Activated CD4-positive, alpha-beta memory T cell treated with anti-CD3 and anti-CD28 coated beads for 36 hours (primary cell): ENCODE measurements around the gene MRPS27. TPM values are rescaled to one million over a fixed set of nuclear protein-coding genes. Genes with fewer than 3 reads are reported as not detected.

Experiments
- CTCF ChIA-PET: fragments of 350-600 bp; sonication (Branson Sonifier 250); formaldehyde crosslinking; loops from one replicate; lab custom pipeline; 2021; ENCODE audit warnings: antibody characterized with exemption, inconsistent platforms; lab: Charles Lee
- POLR2A ChIA-PET: fragments of 350-600 bp; sonication (Branson Sonifier 250); formaldehyde crosslinking; loops from one replicate; lab custom pipeline; 2021; ENCODE audit warnings: antibody characterized with exemption; lab: Charles Lee
- DNase-seq: peaks from one replicate; pipeline ENCODE4 v3.0.0-alpha.2; 2020
- H3K27ac Mint-ChIP-seq: one replicate; pipeline ENCODE4 v1.8.0; 2021; ENCODE audit warnings: mixed read lengths
- H3K27me3 Mint-ChIP-seq: one replicate; pipeline ENCODE4 v1.8.0; 2021; ENCODE audit warnings: mixed read lengths
- H3K36me3 Mint-ChIP-seq: one replicate; pipeline ENCODE4 v1.8.0; 2021; ENCODE audit warnings: mixed read lengths
- H3K4me1 Mint-ChIP-seq: one replicate; pipeline ENCODE4 v1.8.0; 2021; ENCODE audit warnings: low read depth, mixed read lengths
- H3K4me3 Mint-ChIP-seq: one replicate; pipeline ENCODE4 v1.8.0; 2021; ENCODE audit warnings: mild to moderate bottlenecking, mixed read lengths
- H3K9me3 Mint-ChIP-seq: one replicate; pipeline ENCODE4 v1.8.0; 2021; ENCODE audit warnings: mixed read lengths
- intact Hi-C: fragments of 100-400 bp; cut with micrococcal nuclease; formaldehyde crosslinking; loops from one replicate; pipeline ENCODE4 v1.15.1; 2023
- total RNA-seq, 2 experiments: library from RNA; stranded (reverse); gene quantifications; one replicate each; pipeline ENCODE4 v1.2.3, GENCODE V29; 2021

MRPS27 gene
- total RNA-seq, 2 experiments from 2014 or later, result 85.9 to 91.4 TPM

DNA sequence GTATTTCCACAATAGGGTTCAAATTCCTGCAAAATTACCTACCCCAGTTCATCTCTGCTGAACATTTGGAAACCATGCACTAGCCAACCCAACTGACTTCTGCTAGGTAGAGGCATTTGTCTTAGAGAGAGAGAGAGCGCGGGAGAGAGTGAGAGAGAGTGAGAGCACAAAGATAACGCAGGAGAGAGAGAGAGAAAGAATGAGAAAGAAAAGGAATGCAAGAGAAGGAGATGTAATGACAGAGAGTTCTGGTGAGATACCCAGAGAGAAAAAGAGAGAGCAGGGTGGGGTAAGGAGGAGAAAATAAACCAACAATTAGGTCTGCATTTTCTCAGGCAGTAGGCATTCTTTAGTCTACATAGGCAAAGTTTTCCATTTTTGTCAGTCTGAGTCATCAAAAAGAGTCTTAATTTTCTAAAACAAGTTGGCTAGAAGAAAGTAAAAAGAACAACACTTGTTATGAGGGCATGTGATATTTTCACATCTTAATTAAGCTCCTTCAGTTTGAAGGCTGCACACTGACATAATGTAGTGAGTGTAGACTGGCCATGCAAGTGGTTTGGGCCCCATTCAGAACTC, 114.5 kb downstream of the MRPS27 start:
- Mint-ChIP-seq H3K27ac (no peak overlapping the region), H3K36me3 (peaks cover 2% of the 10 kb centered on the region), H3K4me1 (peaks cover 24% of the 10 kb centered on the region), H3K27me3 (peaks cover 1% of the 10 kb centered on the region), H3K9me3 (no peaks in the 10 kb centered on the region), H3K4me3 (no peak overlapping the region)
- intact Hi-C loops, result no loop called here
- ChIA-PET CTCF (no interaction called here), POLR2A (no interaction called here)
- DNase-seq, result no peak

DNA sequence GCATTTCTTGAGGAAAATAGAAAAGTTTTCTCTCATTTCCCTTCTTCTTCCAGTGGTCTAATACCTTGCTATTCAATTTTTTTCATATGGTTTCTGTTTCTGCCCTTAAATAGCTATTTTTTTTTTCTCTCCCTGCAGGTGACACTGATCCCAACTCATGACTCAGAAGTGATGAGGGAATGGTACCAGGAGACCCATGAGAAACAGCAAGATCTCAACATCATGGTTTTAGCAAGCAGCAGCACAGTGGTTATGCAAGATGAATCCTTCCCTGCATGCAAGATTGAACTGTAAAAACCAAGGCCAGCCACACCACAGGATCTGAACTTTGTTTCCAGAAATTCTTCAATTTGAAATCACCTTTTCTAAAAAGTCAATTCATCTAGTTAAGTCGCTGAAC, 115.1 kb downstream of the MRPS27 start:
- peaks cover 24% of the 10 kb centered on the region for H3K4me1 Mint-ChIP-seq
- no peak overlapping the region for H3K27ac Mint-ChIP-seq
- H3K27me3 Mint-ChIP-seq, result peaks cover 1% of the 10 kb centered on the region
- CTCF ChIA-PET, result interaction anchor here (0.8 kb wide), 1 partner anchor 13 kb away, joined by 3 read pairs; no protein-coding TSS in a partner anchor
- no peak for DNase-seq
- intact Hi-C loops, result no loop called here
- POLR2A ChIA-PET, result no interaction called here
- H3K36me3 Mint-ChIP-seq, result peaks cover 2% of the 10 kb centered on the region
- no peak overlapping the region for H3K4me3 Mint-ChIP-seq
- H3K9me3 Mint-ChIP-seq, result no peaks in the 10 kb centered on the region

GRCh38 chr5:72203251-72203845, 116.7 kb downstream of the MRPS27 start:
- Mint-ChIP-seq H3K27ac (no peak overlapping the region), H3K9me3 (no peaks in the 10 kb centered on the region), H3K4me1 (peaks cover 20% of the 10 kb centered on the region), H3K27me3 (peaks cover 7% of the 10 kb centered on the region), H3K4me3 (no peak overlapping the region), H3K36me3 (peaks cover 2% of the 10 kb centered on the region)
- no peak for DNase-seq
- CTCF ChIA-PET, result no interaction called here
- intact Hi-C loops, result no loop called here
- POLR2A ChIA-PET, result no interaction called here

DNA sequence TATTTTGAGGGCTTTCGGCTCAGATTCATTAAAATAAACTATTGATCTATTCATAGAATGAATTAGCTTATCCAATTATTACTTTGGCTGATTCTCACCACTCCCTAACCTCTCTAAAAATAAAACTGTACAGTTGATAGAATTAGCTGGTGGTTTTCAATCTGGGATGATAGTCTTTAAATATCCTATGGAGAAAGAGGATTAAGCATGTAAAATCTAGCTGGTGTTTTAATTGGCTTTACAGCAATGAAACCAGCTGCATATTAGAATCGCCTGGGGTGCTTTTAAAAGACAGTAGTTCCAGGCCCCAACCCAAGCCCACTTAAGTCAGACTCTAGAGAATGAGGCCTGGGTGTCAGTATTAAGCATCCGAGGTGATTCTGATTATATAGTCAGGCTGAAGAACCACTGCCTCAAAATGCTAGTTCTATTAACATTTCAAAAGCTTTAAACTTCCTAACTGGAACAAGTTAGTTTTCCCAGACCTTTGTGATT, 117.7 kb downstream of the MRPS27 start:
- H3K27me3 Mint-ChIP-seq, result peaks cover 14% of the 10 kb centered on the region

DNA sequence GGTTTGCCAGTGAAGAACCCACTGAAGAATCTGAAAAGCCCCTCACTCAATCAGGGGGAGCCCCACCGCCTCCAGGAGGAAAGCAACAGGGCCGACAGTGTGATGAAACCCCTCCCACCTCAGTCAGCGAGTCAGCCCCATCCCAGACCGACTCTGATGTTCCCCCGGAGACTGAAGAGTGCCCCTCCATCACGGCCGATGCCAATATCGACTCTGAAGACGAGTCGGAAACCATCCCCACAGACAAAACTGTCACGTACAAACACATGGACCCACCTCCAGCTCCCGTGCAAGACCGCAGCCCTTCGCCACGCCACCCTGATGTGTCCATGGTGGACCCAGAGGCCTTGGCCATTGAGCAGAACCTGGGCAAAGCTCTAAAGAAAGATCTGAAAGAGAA, 120.4 kb downstream of the MRPS27 start:
- H3K4me3 Mint-ChIP-seq, result no peak overlapping the region
- peaks cover 38% of the 10 kb centered on the region for H3K27me3 Mint-ChIP-seq
- POLR2A ChIA-PET, result no interaction called here
- no peak for DNase-seq
- H3K36me3 Mint-ChIP-seq, result peaks cover 2% of the 10 kb centered on the region
- CTCF ChIA-PET, result no interaction called here
- H3K9me3 Mint-ChIP-seq, result no peaks in the 10 kb centered on the region
- H3K27ac Mint-ChIP-seq, result no peak overlapping the region
- H3K4me1 Mint-ChIP-seq, result peaks cover 12% of the 10 kb centered on the region
- intact Hi-C loops, result loop anchor here (5.0 kb wide), 1 partner anchor 107 kb away; no protein-coding TSS in a partner anchor

More for the DNA sequence above, 117.7 kb downstream of the MRPS27 start:
- no peak for DNase-seq
- Mint-ChIP-seq H3K4me3 (no peak overlapping the region), H3K9me3 (no peaks in the 10 kb centered on the region), H3K27ac (no peak overlapping the region), H3K4me1 (peaks cover 15% of the 10 kb centered on the region), H3K36me3 (peaks cover 2% of the 10 kb centered on the region)
- ChIA-PET POLR2A (no interaction called here), CTCF (interaction anchor here (0.7 kb wide), 1 partner anchor 67 kb away, joined by 3 read pairs; no protein-coding TSS in a partner anchor)
- intact Hi-C loops, result no loop called here

DNA sequence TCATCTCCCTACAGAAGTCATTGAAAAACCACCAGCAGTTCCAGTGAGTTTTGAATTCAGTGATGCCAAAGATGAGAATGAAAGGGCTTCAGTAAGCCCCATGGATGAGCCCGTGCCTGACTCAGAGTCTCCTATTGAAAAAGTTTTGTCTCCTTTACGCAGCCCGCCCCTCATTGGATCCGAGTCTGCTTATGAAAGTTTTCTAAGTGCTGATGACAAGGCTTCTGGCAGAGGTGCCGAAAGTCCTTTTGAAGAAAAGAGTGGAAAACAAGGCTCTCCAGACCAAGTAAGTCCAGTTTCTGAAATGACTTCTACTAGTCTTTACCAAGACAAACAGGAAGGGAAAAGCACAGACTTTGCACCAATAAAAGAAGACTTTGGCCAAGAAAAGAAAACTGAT, 122.6 kb downstream of the MRPS27 start:
- ChIA-PET CTCF (no interaction called here), POLR2A (no interaction called here)
- intact Hi-C loops, result loop anchor here (5.0 kb wide), 1 partner anchor 105 kb away; no protein-coding TSS in a partner anchor
- H3K27ac Mint-ChIP-seq, result no peak overlapping the region
- peaks cover 15% of the 10 kb centered on the region for H3K4me1 Mint-ChIP-seq
- H3K27me3 Mint-ChIP-seq, result peaks cover 55% of the 10 kb centered on the region
- peak; percentile 31 for DNase-seq
- H3K36me3 Mint-ChIP-seq, result no peaks in the 10 kb centered on the region
- no peak overlapping the region for H3K4me3 Mint-ChIP-seq
- no peaks in the 10 kb centered on the region for H3K9me3 Mint-ChIP-seq

- DNase-seq, result no peak
- no peak overlapping the region for H3K27ac Mint-ChIP-seq
- intact Hi-C loops, result loop anchor here (1.0 to 5.0 kb wide), 2 partner anchors 39 to 103 kb away; no protein-coding TSS in a partner anchor
- no peaks in the 10 kb centered on the region for H3K36me3 Mint-ChIP-seq
- ChIA-PET CTCF (interaction anchor here (0.8 to 1.3 kb wide), 4 partner anchors 39 to 113 kb away, joined by 3 to 5 read pairs (median 4); no protein-coding TSS in a partner anchor), POLR2A (interaction anchor here (0.9 kb wide), 1 partner anchor 39 kb away, joined by 4 read pairs; no protein-coding TSS in a partner anchor)
- H3K4me3 Mint-ChIP-seq, result no peak overlapping the region
- H3K4me1 Mint-ChIP-seq, result peaks cover 15% of the 10 kb centered on the region
- H3K9me3 Mint-ChIP-seq, result no peaks in the 10 kb centered on the region
- H3K27me3 Mint-ChIP-seq, result peaks cover 61% of the 10 kb centered on the region
Measured at GRCh38 chr5:72195581-72195980, 124.5 kb downstream of the MRPS27 start.

DNA sequence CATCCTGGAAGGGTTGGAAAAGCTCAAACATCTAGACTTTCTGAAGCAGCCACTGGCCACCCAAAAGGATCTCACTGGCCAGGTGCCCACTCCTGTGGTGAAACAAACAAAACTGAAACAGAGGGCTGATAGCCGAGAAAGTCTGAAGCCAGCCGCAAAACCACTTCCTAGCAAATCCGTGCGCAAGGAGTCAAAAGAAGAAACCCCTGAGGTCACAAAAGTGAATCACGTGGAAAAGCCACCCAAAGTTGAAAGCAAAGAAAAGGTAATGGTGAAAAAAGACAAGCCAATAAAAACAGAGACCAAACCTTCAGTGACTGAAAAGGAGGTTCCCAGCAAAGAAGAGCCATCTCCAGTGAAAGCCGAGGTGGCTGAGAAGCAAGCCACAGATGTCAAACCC, 125.2 kb downstream of the MRPS27 start:
- Mint-ChIP-seq H3K9me3 (no peaks in the 10 kb centered on the region), H3K27me3 (peaks cover 66% of the 10 kb centered on the region), H3K36me3 (no peaks in the 10 kb centered on the region), H3K4me3 (no peak overlapping the region), H3K4me1 (peaks cover 15% of the 10 kb centered on the region), H3K27ac (peak overlapping the region; percentile 16)
- POLR2A ChIA-PET, result interaction anchor here (0.9 kb wide), 1 partner anchor 40 kb away, joined by 4 read pairs; no protein-coding TSS in a partner anchor
- CTCF ChIA-PET, result interaction anchor here (0.9 to 1.4 kb wide), 4 partner anchors 56 to 114 kb away, joined by 3 to 5 read pairs (median 4); no protein-coding TSS in a partner anchor
- intact Hi-C loops, result loop anchor here (1.0 to 5.0 kb wide), 3 partner anchors 39 to 103 kb away; no protein-coding TSS in a partner anchor
- DNase-seq, result peak; percentile 78

DNA sequence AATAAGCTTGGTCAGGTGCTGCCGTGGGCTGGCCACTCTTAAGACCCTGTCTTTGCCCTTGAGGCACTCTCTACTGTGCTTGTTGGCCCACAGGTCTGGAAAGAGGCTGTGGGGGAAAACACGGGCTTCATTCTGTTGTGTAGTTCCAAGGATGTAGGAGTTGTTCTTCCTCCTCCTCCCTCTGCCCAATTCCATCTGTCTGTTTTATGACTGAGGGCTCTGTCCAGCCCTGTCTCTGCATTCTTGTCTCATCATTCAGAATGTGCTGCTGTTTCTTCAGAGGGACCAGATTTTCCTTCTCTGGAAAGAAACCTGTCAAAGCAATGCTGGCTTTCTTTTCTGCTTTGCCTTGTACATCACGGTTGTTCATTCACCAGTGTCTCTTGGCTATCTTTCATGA, 128.6 kb downstream of the MRPS27 start:
- Mint-ChIP-seq H3K4me1 (peaks cover 15% of the 10 kb centered on the region), H3K9me3 (no peaks in the 10 kb centered on the region), H3K27me3 (peaks cover 63% of the 10 kb centered on the region), H3K27ac (no peak overlapping the region), H3K36me3 (no peaks in the 10 kb centered on the region), H3K4me3 (no peak overlapping the region)
- ChIA-PET POLR2A (no interaction called here), CTCF (no interaction called here)
- intact Hi-C loops, result no loop called here
- DNase-seq, result no peak

- Mint-ChIP-seq H3K36me3 (no peaks in the 10 kb centered on the region), H3K27me3 (peaks cover 60% of the 10 kb centered on the region), H3K4me3 (no peak overlapping the region), H3K27ac (no peak overlapping the region), H3K9me3 (no peaks in the 10 kb centered on the region), H3K4me1 (peaks cover 1% of the 10 kb centered on the region)
- no peak for DNase-seq
- CTCF ChIA-PET, result no interaction called here
- POLR2A ChIA-PET, result no interaction called here
- intact Hi-C loops, result no loop called here
Measured at GRCh38 chr5:72189146-72189545, 130.9 kb downstream of the MRPS27 start.

DNA sequence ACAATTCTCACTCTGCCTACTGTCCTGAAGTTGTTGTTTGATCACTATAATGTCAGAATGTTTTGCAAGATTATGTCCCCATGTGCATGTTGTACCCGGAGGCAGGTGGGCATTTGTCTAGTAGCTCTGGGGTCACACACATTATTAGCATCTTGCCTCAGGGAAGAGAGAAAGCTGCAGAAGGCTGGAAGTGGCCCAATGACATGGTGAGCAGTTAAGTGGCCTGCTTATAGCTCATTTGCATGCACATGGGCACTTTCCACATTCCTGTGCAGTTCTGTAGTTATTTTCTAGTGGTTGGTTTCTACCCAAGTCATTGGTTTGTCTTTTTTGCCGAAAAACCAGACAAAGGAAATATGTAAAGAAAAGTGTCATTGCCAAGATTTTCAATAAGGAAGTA, 131.9 kb downstream of the MRPS27 start:
- no peaks in the 10 kb centered on the region for H3K9me3 Mint-ChIP-seq
- H3K36me3 Mint-ChIP-seq, result no peaks in the 10 kb centered on the region
- ChIA-PET POLR2A (interaction anchor here (0.9 kb wide), 1 partner anchor 56 kb away, joined by 3 read pairs; no protein-coding TSS in a partner anchor), CTCF (no interaction called here)
- H3K4me1 Mint-ChIP-seq, result no peaks in the 10 kb centered on the region
- DNase-seq, result no peak
- no peak overlapping the region for H3K4me3 Mint-ChIP-seq
- peaks cover 59% of the 10 kb centered on the region for H3K27me3 Mint-ChIP-seq
- H3K27ac Mint-ChIP-seq, result no peak overlapping the region
- intact Hi-C loops, result no loop called here

DNA sequence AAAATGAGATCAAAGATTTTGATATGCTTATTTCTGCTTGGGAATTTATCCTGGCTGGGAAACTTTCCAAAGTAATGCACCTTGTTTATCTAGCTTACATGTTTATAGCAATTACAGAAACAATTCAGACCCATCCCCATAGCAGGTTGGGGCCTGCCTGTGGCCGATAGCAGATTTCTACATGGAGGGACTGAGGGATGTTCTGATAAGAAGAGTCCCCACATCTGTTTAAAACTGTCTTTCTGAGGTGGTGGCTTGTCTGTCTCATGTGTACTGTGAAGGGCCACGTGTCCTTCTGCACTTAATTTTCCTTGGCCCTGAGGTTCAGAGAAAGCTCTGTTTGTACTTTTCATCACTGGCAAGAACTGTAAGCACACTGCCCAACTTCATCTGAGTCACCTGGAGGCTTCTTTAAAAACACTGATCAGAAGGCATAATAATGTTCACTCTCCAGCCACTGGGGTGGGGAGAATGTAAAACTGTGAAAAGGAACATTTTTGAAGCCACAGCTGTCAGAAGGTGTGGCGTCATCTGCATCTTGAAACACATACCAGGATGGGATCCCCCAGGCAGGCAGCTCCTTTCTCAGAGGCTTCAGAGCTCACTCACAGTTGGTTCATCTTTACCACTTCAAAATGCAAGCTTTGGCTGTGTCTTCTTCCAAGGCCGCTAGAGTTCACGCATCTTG, 132.5 kb downstream of the MRPS27 start:
- intact Hi-C loops, result no loop called here
- ChIA-PET POLR2A (interaction anchor here (0.9 kb wide), 1 partner anchor 55 kb away, joined by 3 read pairs; no protein-coding TSS in a partner anchor), CTCF (no interaction called here)
- Mint-ChIP-seq H3K27me3 (peaks cover 65% of the 10 kb centered on the region), H3K4me1 (no peaks in the 10 kb centered on the region), H3K36me3 (no peaks in the 10 kb centered on the region), H3K27ac (no peak overlapping the region), H3K9me3 (no peaks in the 10 kb centered on the region), H3K4me3 (no peak overlapping the region)
- DNase-seq, result no peak
